GM12872 (cell line): ENCODE results near the gene TSHR.

Experiments used
- TF ChIP-seq, protein P1 (sequence below): IDR thresholded peaks from 3 replicates; pipeline ENCODE4 v1.5.1; 2011; ENCODE audit warnings: low read depth, mild to moderate bottlenecking, low read length, moderate library complexity; ENCODE audit not compliant: insufficient read depth

TSHR gene

DNA sequence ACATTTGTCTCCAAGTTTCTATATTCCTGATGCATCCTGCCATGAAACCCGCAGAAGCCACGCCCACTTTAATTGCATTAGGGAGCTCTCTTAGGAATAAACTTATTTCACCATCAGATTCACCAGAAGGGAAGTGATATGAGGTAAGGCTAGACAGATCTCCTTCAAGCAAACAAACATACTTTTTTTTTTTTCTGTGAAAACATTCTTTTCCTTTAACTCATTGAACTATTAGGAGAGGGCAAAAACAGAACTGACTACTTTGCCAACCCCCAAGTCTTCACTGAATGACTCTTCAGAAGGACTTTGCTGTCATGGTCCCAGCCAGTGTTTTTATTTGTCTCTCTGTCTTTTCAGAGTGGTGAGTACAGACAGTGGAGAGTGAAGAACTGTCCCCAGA, 216.9 kb downstream of the TSHR start:
- TF ChIP-seq, protein P1, sequence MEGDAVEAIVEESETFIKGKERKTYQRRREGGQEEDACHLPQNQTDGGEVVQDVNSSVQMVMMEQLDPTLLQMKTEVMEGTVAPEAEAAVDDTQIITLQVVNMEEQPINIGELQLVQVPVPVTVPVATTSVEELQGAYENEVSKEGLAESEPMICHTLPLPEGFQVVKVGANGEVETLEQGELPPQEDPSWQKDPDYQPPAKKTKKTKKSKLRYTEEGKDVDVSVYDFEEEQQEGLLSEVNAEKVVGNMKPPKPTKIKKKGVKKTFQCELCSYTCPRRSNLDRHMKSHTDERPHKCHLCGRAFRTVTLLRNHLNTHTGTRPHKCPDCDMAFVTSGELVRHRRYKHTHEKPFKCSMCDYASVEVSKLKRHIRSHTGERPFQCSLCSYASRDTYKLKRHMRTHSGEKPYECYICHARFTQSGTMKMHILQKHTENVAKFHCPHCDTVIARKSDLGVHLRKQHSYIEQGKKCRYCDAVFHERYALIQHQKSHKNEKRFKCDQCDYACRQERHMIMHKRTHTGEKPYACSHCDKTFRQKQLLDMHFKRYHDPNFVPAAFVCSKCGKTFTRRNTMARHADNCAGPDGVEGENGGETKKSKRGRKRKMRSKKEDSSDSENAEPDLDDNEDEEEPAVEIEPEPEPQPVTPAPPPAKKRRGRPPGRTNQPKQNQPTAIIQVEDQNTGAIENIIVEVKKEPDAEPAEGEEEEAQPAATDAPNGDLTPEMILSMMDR, result no peak

GRCh38 chr14:81172881-81173280, 217.5 kb downstream of the TSHR start:
- TF ChIP-seq, protein P1, result no peak

- TF ChIP-seq, protein P1, result no peak
Measured at GRCh38 chr14:81176241-81176640, 220.8 kb downstream of the TSHR start.

DNA sequence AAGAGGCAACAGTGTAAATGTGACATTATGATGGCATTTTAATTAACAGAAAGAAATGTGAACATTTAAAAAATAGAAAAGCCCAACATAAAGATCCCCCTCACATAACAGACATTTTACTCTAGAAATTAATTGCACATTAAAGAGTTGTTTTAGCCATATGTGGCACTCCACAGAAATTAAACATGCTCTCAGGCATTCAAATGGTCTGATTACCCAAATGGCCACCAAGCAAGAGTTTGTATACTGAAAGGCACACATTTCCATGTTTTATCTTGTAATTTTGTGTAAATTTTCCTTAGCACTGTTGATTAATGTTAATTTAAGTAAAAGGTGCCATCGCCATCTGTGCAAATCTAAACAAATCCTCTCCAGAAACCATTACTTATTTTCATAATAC, 221.8 kb downstream of the TSHR start:
- TF ChIP-seq, protein P1, result no peak

DNA sequence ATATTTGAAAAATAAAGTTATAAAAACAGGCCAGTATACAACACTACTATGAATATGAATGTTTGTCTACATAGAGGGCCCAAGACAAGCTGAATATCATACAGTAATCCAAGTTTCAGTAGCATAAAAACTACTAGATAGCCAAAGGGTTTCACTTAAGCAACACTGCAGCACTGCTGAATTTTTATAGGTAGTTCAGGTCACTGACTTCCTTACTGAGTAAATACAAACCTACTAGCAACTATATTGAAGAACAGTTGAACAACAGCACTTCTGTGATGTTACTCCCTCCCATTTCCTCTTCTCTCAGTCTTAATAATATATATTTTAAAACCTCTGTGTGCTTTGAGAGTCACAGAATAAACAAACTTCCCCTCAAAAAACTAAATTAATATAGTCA, 222.6 kb downstream of the TSHR start:
- TF ChIP-seq, protein P1, result no peak

- TF ChIP-seq, protein P1, result no peak
Measured at GRCh38 chr14:81179631-81180030, 224.2 kb downstream of the TSHR start.

GRCh38 chr14:81187832-81188522, 232.6 kb downstream of the TSHR start:
- TF ChIP-seq, protein P1, result no peak
